A673 (cell line): Measurements from ENCODE around the gene MYRIP.

Experiments
- CTCF ChIP-seq: fragments of 300-800, 200-600 bp; sonication (generic); conservative IDR thresholded peaks from 2 replicates; pipeline ENCODE4 v1.5.1; 2017; ENCODE audit warnings: low read depth, mild to moderate bottlenecking, antibody characterized with exemption, low read length, moderate library complexity, mixed read lengths
- EZH2 ChIP-seq: fragments of 200-600 bp; sonication (generic); IDR thresholded peaks from 2 replicates; pipeline ENCODE4 v1.6.1; 2017; ENCODE audit warnings: borderline replicate concordance, low read depth, mild to moderate bottlenecking, mixed read lengths, antibody characterized with exemption, low read length; ENCODE audit not compliant: poor library complexity, severe bottlenecking

GRCh38 chr3:40021338-40021737, 211.9 kb downstream of the MYRIP start:
- no peak for TF ChIP-seq CTCF
- TF ChIP-seq EZH2: no peak
